Central memory CD8-positive, alpha-beta T cell (primary cell): ENCODE results near the gene SLC5A8.
"Not testable (repeated sequence)": the region's sequence is repeated elsewhere in the genome, so short reads cannot be mapped to it uniquely, and the experiment has no call there.

Experiments used
- ATAC-seq: fragments of 150-1000 bp; cut with Tn5 transposase; replicated peaks from 2 replicates; pipeline ENCODE4 v1.10.0; 2022; ENCODE audit warnings: mild to moderate bottlenecking, moderate FRiP score, moderate number of reproducible peaks; ENCODE audit not compliant: poor library complexity, severe bottlenecking; ENCODE audit errors: extremely low read depth
- DNase-seq, 2 donors: peaks; one replicate each; pipeline ENCODE4 v3.0.0; 2021; ENCODE audit warnings: low spot score in 2 of 2
- H3K27ac Mint-ChIP-seq: one replicate; pipeline ENCODE4 v1.8.0; 2022; ENCODE audit warnings: low read depth, mild to moderate bottlenecking, moderate library complexity, mixed read lengths
- H3K27me3 Mint-ChIP-seq: one replicate; pipeline ENCODE4 v1.8.0; 2022; ENCODE audit warnings: mixed read lengths
- H3K36me3 Mint-ChIP-seq: one replicate; pipeline ENCODE4 v1.8.0; 2022; ENCODE audit warnings: mild to moderate bottlenecking, moderate library complexity, mixed read lengths; ENCODE audit not compliant: insufficient read depth
- H3K4me1 Mint-ChIP-seq: one replicate; pipeline ENCODE4 v1.8.0; 2022; ENCODE audit warnings: mixed read lengths
- H3K4me3 Mint-ChIP-seq: one replicate; pipeline ENCODE4 v1.8.0; 2022; ENCODE audit warnings: mild to moderate bottlenecking, moderate library complexity, mixed read lengths
- H3K9me3 Mint-ChIP-seq: one replicate; pipeline ENCODE4 v1.8.0; 2022; ENCODE audit warnings: mixed read lengths

SLC5A8 gene

GRCh38 chr12:101145777-101146431 lies 64.1 kb downstream of the SLC5A8 start:
- H3K4me3 Mint-ChIP-seq, H3K4me1 Mint-ChIP-seq: not testable (repeated sequence)

DNA sequence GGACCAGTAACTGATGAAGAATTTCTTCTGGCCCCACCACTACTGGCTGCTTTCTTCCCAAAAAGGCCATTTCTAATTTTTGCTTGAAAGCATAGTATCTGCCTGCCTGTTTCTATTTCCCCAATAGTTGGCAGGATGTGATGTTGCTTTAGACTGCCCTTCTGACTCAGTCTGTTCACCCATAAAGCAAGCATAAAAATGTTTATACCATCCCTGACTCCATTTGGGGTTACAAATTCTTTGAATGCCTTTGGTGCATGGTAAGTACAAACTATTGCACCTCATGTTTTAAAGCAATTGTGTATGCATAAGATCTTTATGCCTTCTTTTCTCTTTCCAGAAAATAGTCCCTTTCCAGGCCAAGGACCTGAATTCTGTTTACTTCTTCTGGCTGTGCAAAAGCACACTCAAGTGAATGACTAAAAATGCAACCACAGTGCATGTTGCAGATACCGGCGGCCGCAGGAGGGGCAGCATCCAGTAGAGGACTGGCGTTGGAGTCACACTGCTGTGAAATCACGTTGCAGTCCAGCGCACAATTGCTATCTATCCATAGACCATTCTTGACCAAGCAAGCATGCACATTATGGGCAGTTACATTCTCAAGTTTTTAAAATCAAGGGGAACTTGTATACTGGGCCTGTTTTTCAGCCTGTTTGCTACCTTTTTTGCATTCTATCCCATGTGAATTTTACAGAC lies 82.4 kb downstream of the SLC5A8 start:
- no peaks in the 10 kb centered on the region for H3K9me3 Mint-ChIP-seq
- no peaks in the 10 kb centered on the region for H3K27me3 Mint-ChIP-seq
- no peak overlapping the region for H3K4me3 Mint-ChIP-seq
- ATAC-seq (no peak), DNase-seq (no peak)
- H3K27ac Mint-ChIP-seq = no peak overlapping the region
- no peaks in the 10 kb centered on the region for H3K36me3 Mint-ChIP-seq
- H3K4me1 Mint-ChIP-seq = no peaks in the 10 kb centered on the region

More at GRCh38 chr12:101145777-101146431, 64.1 kb downstream of the SLC5A8 start:
- H3K27ac Mint-ChIP-seq, DNase-seq, ATAC-seq, H3K27me3 Mint-ChIP-seq, H3K9me3 Mint-ChIP-seq, H3K36me3 Mint-ChIP-seq: not testable (repeated sequence)

DNA sequence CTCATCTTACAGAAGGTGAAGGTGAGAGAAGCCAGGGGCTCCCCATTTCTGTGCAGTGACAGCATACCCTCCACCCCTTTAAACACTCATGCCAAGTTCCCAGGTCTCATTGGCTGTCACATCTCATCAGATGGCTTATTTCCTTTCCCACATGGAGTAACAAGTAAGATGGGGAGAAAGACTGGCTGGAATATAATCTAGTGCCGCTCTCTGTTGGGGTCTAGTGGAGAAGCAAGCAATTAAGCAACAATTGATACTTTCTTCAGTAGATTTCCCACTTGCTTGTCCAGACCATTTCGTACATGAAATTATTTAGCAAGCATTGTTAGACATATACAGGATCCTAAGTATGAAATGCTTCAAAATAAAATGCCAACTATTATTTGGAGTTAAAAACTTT lies 92.2 kb downstream of the SLC5A8 start:
- H3K27me3 Mint-ChIP-seq = no peaks in the 10 kb centered on the region
- ATAC-seq (no peak), DNase-seq (no peak)
- H3K4me1 Mint-ChIP-seq = no peaks in the 10 kb centered on the region
- H3K4me3 Mint-ChIP-seq = no peak overlapping the region
- H3K36me3 Mint-ChIP-seq = no peaks in the 10 kb centered on the region
- no peak overlapping the region for H3K27ac Mint-ChIP-seq
- no peaks in the 10 kb centered on the region for H3K9me3 Mint-ChIP-seq

DNA sequence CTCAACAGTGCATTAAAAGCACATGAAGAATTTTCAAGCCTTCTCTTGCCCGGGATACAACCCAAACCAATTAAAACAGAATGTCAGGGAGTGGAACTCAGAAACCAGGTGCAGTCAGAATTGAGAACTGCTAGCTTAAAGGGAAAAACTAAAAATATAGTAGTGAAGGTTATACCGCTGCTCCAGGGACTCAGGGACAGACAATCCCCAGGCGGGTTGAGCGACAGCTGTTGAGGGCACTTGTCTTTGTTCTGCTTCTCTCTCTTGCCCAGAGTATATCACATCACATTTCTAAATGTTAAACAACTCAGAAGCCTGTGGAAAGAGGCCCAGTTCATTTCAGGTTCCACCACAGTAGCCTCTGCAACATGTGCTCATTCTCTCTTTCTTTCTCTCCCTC lies 93.1 kb downstream of the SLC5A8 start:
- ATAC-seq (no peak), DNase-seq (no peak)
- Mint-ChIP-seq H3K36me3 (no peaks in the 10 kb centered on the region), H3K9me3 (no peaks in the 10 kb centered on the region), H3K27ac (no peak overlapping the region), H3K4me3 (no peak overlapping the region), H3K4me1 (no peaks in the 10 kb centered on the region), H3K27me3 (no peaks in the 10 kb centered on the region)

DNA sequence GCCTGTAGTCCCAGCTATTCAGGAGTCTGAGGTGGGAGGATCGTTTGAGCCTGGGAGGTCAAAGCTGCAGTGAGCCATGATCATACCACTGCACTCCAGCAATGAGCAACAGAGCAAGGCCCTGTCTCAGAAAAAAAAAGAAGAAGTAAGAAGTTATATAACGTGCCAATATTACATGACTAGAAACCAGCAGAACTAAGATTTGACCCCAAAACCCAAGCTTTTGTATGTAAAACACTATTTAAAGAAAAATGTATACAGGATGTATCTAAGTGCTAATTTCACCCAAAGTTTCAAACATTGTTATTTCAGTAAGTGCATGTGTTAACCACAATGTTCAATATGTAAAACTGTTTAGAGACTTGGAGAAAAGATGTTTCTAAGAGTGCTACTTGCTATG lies 94.7 kb downstream of the SLC5A8 start:
- ATAC-seq = no peak
- Mint-ChIP-seq H3K27me3 (no peaks in the 10 kb centered on the region), H3K4me1 (no peaks in the 10 kb centered on the region), H3K27ac (no peak overlapping the region), H3K4me3 (no peak overlapping the region), H3K9me3 (no peaks in the 10 kb centered on the region), H3K36me3 (no peaks in the 10 kb centered on the region)
- no peak for DNase-seq

- ATAC-seq = no peak
- Mint-ChIP-seq H3K27me3 (no peaks in the 10 kb centered on the region), H3K27ac (no peak overlapping the region), H3K36me3 (no peaks in the 10 kb centered on the region), H3K4me3 (no peak overlapping the region), H3K9me3 (no peaks in the 10 kb centered on the region), H3K4me1 (no peaks in the 10 kb centered on the region)
- no peak for DNase-seq
These were observed 98.6 kb downstream of the SLC5A8 start for GRCh38 chr12:101111441-101111840.

- no peaks in the 10 kb centered on the region for H3K36me3 Mint-ChIP-seq
- DNase-seq = no peak
- H3K4me3 Mint-ChIP-seq = no peak overlapping the region
- no peaks in the 10 kb centered on the region for H3K9me3 Mint-ChIP-seq
- no peaks in the 10 kb centered on the region for H3K4me1 Mint-ChIP-seq
- no peaks in the 10 kb centered on the region for H3K27me3 Mint-ChIP-seq
- no peak overlapping the region for H3K27ac Mint-ChIP-seq
- ATAC-seq = no peak
These were observed 99.2 kb downstream of the SLC5A8 start for GRCh38 chr12:101110866-101111265.

- H3K27ac Mint-ChIP-seq = no peak overlapping the region
- H3K27me3 Mint-ChIP-seq = no peaks in the 10 kb centered on the region
- DNase-seq = no peak
- no peaks in the 10 kb centered on the region for H3K36me3 Mint-ChIP-seq
- no peak for ATAC-seq
- no peak overlapping the region for H3K4me3 Mint-ChIP-seq
- no peaks in the 10 kb centered on the region for H3K9me3 Mint-ChIP-seq
- H3K4me1 Mint-ChIP-seq = no peaks in the 10 kb centered on the region
These were observed 101.9 kb downstream of the SLC5A8 start for GRCh38 chr12:101108130-101108529.

GRCh38 chr12:101107032-101107763 lies 102.8 kb downstream of the SLC5A8 start:
- no peak overlapping the region for H3K4me3 Mint-ChIP-seq
- no peaks in the 10 kb centered on the region for H3K27me3 Mint-ChIP-seq
- no peak overlapping the region for H3K27ac Mint-ChIP-seq
- H3K36me3 Mint-ChIP-seq = no peaks in the 10 kb centered on the region
- no peaks in the 10 kb centered on the region for H3K9me3 Mint-ChIP-seq
- DNase-seq (no peak), ATAC-seq (no peak)
- no peaks in the 10 kb centered on the region for H3K4me1 Mint-ChIP-seq
